Activated CD8-positive, alpha-beta memory T cell treated with anti-CD3 and anti-CD28 coated beads, Interleukin-2, amount 50 U/mL, for 1 hour (primary cell): ENCODE measurements around the gene UTS2R.
"Not testable (repeated sequence)": the region's sequence is repeated elsewhere in the genome, so short reads cannot be mapped to it uniquely, and the experiment has no call there.

Experiments
- DNase-seq: peaks from one replicate; pipeline ENCODE4 v3.0.0-alpha.2; 2020; ENCODE audit errors: extremely low read depth

UTS2R gene

DNA sequence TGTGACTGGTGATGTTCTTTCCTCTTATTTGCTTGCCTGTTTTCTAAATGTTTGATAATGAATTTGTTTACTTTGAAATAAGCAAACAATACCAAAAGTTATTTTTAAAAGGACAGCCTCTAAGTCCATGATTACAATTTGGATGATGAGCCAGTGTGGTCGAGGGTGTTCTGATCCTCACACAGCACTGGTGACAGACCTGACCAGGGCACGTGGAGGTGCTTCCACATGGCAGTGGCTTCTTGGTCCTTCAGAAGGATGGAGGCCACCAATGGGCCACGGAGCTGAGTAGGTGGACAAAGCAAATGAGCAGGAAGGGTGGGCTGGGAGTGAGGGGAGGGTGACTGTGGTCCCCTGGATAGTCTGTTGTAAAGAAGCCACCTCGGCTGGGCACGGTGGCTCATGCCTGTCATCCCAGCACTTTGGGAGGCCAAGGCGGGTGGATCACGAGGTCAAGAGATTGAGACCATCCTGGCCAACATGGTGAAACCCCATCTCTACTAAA lies 16.7 kb upstream of the UTS2R start:
- DNase-seq: no peak

DNA sequence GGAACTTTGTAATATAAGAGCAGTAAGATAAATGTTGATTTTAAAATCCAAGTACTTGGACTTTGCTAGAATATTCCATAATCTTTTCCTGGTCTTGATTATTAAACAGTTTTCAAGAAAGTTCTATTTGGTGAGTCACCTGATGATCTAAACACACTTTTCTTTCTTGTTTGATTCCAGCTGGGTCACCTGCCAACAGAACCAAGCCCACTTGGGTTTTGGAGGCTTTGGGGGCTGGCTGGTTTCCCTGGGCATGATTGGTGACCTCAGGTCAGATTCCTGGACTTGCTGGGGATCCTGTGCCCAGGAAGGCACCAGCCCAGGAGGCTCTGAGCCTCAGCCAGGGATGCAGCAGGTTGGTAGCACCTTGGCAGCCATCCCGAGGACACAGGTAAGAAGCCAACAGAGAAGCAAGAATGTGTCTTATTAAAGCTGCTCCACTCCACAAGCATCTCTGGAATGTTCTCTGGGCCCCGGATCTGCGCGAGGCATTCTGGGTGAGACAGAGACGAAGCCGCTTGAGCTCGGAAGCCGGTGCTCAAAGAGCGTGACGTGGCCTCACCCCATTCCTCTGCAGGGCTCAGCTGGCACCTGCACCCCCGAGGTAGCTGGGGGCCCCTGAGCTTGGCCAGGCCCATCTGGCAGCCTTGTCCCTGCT lies 15.7 kb upstream of the UTS2R start:
- no peak for DNase-seq

DNA sequence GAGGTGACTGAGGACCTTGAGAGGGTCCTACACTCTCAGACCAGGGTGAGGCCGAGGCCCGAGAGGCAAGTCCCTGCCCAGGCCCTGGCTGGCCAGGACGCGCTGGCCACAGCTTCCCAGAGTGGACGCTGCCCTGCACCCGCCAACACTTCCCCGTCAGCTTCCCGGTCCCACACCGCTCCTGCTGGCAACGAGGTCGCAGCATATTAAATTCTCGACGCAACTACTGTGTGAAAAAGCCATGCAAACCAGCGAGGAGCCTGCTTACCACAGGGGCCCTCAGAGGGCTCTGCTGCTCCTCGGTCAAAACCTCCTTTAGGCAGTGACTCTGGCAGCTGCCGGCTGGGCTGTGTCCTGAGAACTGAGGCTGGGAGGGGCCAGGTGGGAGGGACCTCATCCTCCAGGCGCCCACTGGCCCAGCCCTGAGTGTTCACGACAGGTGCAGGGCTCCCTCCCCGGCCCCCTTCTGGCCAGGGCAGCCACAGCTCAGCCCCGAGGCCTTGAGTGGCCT lies 14.7 kb upstream of the UTS2R start:
- no peak for DNase-seq

DNA sequence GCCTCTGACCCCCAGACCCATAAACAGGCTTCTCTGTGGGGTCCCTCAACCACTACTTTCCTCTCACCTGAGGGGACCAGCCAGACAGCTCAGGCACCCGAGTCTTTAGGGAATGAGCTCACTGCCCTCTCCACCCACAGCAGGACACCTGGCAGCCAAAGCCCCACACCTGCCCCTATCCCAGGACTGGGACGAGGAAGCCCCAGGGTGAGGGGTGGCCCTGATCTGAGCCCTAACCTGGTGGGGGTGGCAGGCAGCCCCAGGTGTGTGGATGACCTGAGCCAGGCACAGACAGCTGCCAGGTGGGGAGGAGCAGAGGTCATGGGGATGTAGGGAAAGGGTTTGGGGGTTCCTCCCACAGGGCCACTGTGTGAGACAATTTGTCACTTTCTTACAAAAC lies 14.2 kb upstream of the UTS2R start:
- no peak for DNase-seq

DNA sequence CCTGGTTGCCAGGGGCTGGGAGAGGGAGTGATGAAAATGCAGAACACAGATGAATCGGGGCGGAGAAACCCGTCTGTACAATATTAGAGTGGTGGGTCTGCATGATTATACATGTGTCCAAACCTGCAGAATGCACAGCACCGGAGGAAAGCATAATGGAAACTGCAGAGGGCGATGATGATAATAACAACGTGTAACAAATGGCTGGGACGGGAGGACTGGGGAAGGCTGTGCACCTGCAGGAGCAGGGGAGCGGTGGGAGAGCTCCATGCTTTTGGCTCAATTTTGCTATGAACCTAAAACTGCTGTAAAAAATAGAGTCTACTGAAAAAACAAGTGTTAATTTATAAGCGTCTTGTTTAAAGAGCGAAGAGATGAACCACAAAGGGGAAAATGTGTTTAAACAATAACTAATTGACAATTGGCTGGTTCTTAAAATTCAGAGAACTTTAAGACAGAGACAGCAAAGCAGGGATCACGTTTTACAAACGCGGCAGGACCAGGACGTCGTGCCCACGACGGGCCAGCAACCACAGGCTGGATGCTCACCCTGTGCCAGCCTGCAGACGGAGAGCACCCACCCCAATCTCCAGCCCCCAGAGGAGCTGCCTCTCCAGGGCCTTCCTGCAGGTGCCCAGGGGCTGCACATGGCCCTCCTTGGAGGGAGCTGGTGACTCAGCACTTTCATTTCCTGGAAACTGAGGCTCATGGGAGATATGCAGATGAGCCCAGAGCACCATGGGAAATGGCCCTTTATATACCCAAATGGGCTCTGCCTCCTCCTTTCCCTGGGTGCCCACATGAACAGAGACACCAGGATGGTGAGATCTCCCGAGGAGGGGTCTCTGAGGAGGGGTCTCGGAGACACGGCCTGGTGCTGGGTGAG lies 12.9 kb upstream of the UTS2R start, which contains the start of gene TEX19:
TSS of gene TEX19 (plus strand) at position 783 of the 886 bp plus-strand sequence. CDS start 2,904 bp downstream, outside the sequence.
- no peak for DNase-seq

DNA sequence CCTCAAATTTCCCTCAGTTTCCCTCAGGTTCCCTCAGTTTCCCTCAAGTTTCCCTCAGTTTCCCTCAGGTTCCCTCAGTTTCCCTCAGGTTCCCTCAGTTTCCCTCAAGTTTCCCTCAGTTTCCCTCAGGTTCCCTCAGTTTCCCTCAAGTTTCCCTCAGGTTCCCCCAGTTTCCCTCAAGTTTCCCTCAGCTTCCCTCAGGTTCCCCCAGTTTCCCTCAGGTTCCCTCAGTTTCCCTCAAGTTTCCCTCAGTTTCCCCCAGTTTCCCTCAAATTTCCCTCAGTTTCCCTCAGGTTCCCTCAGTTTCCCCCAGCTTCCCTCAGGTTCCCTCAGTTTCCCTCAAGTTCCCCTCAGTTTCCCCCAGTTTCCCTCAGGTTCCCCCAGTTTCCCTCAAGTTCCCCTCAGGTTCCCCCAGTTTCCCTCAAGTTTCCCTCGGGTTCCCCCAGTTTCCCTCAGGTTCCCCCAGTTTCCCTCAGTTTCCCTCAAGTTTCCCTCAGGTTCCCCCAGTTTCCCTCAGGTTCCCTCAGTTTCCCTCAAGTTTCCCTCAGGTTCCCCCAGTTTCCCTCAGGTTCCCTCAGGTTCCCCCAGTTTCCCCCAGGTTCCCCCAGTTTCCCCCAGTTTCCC lies 12.0 kb upstream of the UTS2R start:
- DNase-seq: not testable (repeated sequence)

DNA sequence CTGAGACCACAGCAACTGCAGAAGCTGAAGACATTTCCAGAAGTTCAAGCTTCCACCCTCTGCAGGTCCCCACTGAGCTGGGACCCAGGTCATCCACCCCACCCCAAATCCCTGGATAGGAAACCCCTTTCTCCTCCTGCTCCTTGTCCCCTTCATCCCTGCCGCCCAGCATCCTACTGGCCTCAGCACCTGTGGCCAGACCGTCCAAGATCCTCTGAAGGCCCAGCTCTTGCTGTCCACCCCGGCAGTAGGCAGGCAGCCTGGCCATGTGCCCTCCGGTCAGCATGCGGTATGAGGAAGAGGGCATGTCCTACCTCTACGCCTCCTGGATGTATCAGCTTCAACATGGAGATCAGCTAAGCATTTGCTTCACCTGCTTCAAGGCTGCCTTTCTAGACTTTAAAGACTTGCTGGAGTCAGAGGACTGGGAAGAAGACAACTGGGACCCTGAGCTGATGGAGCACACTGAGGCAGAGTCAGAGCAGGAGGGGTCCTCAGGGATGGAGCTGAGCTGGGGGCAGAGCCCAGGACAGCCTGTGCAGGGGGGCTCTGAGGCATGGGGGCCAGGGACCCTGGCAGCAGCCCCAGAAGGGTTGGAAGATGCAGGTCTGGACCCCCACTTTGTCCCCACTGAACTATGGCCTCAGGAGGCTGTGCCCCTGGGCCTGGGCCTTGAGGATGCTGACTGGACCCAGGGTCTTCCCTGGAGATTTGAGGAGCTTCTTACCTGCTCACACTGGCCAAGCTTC lies 9.5 kb upstream of the UTS2R start:
- DNase-seq: no peak

DNA sequence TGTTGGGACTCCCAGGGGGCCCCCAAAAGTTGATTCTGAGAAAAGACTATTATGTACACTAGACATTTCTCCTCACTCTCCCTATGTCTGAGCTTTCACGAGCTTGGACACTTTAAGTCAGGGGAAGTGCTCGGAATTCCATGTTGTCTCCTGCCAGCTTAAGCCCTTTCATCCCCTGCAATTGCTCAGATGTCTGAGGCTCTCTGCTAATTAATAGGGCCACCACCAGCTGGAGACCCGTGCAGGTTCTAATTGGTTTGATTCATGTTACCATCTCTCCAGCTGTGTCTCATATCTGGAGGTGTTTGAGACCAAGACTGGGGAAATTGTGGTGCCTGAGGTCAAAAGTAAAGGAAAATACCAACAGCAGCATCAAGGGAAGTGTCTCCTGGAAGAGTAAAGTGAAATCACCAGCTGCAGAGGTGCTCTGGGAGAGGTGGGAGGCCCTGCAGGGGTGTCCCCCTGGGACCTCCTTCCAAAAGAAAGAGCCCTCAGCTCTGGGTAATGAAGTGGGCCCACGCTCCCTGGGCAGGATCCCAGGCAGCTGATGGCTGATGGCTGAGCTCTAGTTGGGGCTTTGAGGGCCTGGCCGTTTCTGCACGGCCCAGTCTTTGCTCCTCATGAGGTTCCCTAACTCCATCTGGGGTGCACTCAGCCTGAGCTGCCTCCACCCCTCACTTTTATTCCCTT lies 5.8 kb upstream of the UTS2R start:
- DNase-seq: no peak

DNA sequence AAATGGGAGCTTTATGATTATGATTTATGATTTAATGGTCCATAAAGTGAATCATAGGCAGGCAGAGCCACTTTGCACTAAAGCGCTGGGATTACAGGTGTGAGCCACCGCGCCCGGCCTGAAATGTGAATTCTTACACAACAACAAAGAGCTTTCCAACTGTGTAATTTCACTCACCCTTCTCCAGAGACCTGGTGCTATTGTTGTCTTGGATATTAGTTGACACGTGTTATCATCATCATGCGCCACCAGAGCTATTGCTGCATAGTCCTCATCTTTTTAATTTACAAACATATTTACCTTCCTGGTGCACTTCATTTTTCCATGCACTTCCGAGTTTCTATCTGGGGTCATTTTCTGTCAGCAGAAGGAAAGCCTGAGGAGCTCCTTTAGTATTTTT lies 4.8 kb upstream of the UTS2R start:
- DNase-seq: no peak

DNA sequence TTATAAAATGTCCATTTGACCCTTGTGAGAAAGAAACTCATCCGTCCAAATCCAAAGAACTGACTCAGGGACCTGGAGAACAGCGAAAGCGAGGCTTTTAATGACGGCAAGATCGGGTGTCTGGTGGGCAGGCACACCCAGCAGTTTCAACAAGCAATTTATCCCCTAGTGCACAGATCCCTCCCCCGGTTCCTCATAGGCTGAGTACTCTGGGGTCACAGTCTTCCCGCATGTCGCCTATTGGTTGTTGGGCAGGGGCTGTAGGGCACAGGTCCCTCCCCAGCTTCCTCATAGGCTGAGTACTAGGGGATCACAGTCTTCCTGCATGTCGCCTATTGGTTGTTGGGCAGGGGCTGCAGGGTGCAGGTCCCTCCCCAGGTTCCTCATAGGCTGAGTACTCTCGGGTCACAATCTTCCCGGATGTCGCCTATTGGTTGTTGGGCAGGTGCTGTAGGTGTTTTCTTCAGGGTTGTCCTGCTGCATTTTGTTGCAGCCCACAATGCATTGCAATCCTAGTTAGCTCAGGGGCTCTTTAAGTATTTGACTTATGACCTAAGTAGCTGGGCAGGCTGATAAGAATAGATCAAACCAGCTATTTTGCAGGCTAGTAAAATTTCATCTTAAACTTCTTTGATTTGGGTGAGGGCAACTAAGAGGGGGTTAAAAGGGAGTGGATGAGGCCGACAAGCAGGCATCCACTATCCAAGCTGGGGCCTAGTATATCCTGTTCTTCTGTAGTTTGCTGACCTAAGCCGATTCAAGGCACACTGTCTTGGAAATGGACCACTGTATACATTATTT lies 3.6 kb upstream of the UTS2R start:
- DNase-seq: no peak

DNA sequence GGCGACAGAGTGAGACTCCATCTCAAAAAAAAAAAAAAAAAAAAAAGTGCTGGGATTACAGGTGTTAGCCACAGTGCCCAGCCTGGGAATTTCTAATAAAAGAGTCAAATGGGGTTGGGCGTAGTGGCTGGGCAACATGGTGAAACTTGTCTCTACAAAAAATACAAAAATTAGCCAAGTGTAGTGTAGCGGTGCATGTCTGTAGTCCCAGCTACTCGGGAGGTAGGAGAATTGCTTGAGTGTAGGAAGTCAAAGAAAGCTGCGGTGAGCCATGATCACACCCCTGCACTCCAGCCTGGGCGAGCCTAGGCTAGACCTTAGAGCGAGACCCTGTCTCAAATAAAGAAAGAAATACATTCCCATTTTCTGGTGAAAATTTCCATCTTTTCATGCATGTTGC lies 2.4 kb upstream of the UTS2R start:
- DNase-seq: no peak

DNA sequence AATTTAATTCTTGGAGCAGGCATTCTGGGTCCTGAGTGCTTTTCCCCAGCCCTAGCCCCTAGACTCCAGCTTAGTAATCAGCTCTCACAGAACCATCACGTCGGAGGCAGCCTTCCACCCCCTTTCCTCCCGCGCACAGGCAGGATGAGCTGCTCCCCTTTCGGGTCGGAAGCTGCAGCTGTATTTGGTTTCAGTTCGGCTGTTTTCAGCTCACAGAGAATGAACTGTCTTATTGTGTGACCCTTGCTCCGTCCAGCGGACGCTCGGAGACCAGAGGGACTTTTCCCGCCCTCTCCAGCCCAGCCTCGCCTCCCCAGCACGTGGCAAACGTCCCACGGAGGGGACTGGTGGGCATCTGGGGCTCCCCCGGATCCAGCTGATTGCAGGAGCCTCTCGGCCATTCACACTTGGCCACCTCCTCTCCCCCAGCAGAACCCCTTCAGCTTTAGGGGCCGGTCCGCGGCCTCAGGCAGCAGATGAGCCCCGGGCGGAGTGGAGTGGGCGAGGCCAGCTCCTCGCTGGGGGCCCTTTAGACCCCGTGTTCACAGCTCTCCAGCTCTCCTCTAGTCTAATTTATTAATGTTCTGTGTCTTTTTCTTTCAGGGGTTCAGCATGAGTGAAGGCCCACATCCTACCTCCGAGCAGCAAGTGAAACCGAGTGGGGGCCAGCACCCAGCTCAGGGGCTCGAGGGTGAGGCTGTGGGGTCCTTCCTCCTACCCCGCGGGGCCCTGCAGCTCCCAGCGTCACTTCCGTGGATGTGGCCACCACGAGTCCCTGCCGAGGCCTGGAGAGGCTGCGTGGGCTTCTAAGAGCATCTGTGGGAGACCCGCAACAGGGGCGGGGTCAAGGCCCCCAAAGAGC lies 863 bp upstream of the UTS2R start:
- no peak for DNase-seq

DNA sequence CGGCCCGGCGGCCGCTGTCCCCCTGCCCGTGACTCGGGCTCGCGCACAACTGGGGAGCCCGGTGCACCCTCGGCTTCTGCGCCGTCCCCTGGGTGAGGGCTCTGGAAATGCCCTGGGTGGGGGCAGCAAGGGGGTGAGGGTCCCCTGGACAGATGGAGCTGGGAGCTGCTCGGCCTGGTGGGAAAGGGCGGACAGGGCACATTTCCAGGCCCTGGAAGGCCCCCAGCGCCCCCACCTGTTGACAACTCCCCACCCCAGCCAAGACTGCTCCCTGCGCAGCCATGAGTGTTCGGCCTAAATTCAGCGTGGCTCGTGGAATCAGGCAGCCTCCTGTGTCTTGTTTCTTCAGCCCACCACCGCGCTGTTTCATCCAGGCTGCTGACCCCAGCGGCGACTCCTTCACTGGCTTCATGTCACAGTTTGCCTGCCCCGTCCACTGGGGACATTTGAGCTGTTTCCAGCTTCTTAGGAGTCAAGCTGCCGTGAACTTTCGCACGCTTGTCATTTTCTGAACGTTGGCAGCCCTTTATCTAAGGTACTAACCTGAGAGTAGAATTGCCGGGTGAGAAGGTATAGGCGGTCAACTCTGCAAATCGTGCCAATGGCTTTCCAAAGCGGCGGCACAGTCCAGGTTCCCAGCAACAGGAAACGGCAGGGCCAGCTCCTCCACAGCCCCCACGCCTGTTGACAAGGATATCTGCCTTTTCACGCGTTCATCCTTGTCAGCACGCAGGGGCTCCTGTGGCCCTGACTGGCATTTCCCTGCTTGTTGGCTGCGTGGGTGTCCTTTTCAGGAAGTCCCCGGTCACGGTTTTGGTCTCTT lies 895 bp downstream of the UTS2R start:
- DNase-seq: no peak

DNA sequence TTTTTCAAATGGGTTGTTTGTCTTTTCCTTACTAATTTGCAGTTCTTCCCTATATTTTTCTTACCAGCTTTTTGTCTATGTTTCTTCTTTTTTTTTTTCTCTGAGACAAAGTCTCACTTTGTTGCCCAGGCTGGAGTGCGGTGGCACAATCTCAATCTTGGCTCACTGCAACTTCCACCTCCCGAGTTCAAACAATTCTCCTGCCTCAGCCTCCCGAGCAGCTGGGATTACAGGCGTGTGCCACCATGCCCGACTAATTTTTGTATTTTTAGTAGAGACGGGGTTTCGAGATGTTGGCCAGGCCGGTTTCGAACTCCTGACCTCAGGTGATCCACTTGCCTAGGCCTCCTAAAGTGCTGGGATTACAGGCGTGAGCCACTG lies 1.5 kb downstream of the UTS2R start:
- DNase-seq: not testable (repeated sequence)

DNA sequence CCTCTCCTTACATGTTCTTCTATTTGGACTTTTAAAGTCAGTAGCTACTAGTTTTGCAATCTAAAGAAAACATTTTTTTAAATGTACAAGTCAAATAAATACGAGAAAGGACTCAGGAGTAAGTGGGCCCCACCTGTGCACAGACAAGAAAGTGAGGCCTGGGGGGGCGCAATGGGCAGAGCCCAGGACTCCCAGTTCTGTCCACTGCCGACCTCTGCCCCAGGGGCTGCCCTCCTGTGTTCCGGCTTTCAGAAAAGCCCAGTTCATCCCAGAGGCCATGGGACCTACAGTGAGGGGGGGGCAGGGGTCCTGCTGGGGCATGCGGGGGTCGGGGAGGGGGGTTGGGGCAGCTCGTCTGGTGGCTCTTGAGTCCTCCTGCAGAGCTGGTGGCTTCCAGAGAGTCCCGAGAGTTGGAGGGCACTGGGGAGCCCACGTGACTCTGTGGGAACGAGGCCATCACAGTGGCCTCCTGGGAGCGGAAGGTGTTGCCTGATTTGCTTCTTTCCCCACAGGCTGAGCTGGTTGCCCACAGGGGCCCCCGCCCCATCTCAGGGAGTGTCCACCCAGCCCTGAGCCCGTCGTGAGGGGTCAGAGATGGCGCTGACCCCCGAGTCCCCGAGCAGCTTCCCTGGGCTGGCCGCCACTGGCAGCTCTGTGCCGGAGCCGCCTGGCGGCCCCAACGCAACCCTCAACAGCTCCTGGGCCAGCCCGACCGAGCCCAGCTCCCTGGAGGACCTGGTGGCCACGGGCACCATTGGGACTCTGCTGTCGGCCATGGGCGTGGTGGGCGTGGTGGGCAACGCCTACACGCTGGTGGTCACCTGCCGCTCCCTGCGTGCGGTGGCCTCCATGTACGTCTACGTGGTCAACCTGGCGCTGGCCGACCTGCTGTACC lies 2.4 kb downstream of the UTS2R start:
- DNase-seq: no peak

DNA sequence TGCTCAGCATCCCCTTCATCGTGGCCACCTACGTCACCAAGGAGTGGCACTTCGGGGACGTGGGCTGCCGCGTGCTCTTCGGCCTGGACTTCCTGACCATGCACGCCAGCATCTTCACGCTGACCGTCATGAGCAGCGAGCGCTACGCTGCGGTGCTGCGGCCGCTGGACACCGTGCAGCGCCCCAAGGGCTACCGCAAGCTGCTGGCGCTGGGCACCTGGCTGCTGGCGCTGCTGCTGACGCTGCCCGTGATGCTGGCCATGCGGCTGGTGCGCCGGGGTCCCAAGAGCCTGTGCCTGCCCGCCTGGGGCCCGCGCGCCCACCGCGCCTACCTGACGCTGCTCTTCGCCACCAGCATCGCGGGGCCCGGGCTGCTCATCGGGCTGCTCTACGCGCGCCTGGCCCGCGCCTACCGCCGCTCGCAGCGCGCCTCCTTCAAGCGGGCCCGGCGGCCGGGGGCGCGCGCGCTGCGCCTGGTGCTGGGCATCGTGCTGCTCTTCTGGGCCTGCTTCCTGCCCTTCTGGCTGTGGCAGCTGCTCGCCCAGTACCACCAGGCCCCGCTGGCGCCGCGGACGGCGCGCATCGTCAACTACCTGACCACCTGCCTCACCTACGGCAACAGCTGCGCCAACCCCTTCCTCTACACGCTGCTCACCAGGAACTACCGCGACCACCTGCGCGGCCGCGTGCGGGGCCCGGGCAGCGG lies 3.2 kb downstream of the UTS2R start:
- DNase-seq: no peak
